Right ventricle myocardium inferior (tissue), 1 donor: ENCODE data around the gene RSF1. TPM values are rescaled to one million over a fixed set of nuclear protein-coding genes. Genes with fewer than 3 reads are reported as not detected.
"Not testable (repeated sequence)": the region's sequence is repeated elsewhere in the genome, so short reads cannot be mapped to it uniquely, and the experiment has no call there.

Experiments used
- ATAC-seq: fragments of 200-7000 bp; cut with Tn5 transposase; one replicate; pipeline ENCODE4 v1.9.1; 2020; ENCODE audit warnings: mild to moderate bottlenecking, moderate library complexity
- DNase-seq: peaks from one replicate; pipeline ENCODE4 v3.0.0; 2021; ENCODE audit errors: missing footprints
- intact Hi-C: fragments of 100-400 bp; cut with DNase I; formaldehyde crosslinking; loops from one replicate; pipeline ENCODE4 v1.11.0; 2022
- long read RNA-seq: library from polyadenylated mRNA; unstranded; transcript quantifications from one replicate; pipeline ENCODE4 v2.0.0, GENCODE V29; 2021
- total RNA-seq: library from RNA; stranded (reverse); fragmentation: NEBNext Ultra II Directional; extraction: Animal tissue kit (Norgen Biotek cat#: 25700); gene quantifications from one replicate; pipeline ENCODE4 v1.2.1, GENCODE V29; 2021
- donor health status: DM: no; HTN: yes; CAD: no; lungs with severe emphysema.

Gene RSF1, protein sequence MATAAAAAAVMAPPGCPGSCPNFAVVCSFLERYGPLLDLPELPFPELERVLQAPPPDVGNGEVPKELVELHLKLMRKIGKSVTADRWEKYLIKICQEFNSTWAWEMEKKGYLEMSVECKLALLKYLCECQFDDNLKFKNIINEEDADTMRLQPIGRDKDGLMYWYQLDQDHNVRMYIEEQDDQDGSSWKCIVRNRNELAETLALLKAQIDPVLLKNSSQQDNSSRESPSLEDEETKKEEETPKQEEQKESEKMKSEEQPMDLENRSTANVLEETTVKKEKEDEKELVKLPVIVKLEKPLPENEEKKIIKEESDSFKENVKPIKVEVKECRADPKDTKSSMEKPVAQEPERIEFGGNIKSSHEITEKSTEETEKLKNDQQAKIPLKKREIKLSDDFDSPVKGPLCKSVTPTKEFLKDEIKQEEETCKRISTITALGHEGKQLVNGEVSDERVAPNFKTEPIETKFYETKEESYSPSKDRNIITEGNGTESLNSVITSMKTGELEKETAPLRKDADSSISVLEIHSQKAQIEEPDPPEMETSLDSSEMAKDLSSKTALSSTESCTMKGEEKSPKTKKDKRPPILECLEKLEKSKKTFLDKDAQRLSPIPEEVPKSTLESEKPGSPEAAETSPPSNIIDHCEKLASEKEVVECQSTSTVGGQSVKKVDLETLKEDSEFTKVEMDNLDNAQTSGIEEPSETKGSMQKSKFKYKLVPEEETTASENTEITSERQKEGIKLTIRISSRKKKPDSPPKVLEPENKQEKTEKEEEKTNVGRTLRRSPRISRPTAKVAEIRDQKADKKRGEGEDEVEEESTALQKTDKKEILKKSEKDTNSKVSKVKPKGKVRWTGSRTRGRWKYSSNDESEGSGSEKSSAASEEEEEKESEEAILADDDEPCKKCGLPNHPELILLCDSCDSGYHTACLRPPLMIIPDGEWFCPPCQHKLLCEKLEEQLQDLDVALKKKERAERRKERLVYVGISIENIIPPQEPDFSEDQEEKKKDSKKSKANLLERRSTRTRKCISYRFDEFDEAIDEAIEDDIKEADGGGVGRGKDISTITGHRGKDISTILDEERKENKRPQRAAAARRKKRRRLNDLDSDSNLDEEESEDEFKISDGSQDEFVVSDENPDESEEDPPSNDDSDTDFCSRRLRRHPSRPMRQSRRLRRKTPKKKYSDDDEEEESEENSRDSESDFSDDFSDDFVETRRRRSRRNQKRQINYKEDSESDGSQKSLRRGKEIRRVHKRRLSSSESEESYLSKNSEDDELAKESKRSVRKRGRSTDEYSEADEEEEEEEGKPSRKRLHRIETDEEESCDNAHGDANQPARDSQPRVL (N-terminal part only)
- total RNA-seq, result 34.8 TPM
- long read RNA-seq, full-length matches to known transcripts, result 2 of 5 reads
- long read RNA-seq, partial matches to known transcripts, result 2 of 5 reads
- long read RNA-seq, other reads (novel, unspliced or antisense), result 1 of 5 reads

DNA sequence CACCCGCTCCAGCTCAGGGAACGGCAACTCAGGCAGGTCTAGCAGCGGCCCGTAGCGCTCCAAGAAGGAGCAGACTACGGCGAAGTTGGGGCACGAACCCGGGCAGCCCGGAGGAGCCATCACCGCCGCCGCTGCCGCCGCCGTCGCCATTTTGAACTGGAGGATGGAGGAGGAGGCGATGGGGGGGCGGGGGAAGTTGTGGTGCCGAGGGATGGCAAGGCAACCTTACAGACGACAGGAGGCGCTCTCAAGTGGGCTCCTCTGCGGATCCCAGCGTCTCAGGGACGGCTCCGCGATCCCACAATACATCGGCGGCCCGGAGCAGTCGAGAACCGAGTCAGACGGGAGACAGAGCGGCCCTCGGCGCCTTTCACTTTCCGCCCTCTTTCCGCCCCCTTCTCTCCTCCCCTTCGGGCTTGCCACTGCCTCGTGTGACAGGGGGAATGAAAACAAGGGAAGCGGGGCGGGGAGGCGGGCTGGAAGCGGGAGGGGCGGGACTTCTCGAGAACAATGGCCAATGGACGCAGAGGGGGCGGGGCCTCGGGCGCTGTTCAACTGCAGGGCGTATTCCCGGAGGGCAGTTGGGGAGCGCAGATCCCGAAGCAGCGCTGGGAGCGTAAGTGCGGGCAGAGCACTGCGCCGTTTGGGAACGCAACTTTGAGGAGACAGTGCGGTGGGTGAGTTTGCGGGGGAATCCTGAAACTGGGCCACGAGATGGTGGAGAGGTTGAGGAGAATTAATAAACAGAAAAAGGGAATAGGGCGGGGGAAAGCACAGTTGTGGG lies at the start of gene RSF1, which contains the start of gene AAMDC:
TSS of gene RSF1 (minus strand) at position 158 of the 784 bp plus-strand sequence. CDS start at position 150, 8 bp downstream.
TSS of gene AAMDC (plus strand) at position 580 of the 784 bp plus-strand sequence. CDS start 21,353 bp downstream, outside the sequence.
- ATAC-seq (peak; percentile 96), DNase-seq (peak; percentile 99)
- intact Hi-C loops, result loop anchor here (1.0 to 2.0 kb wide), 2 partner anchors 174 to 183 kb away; partner anchors contain the start of genes CLNS1A and INTS4

DNA sequence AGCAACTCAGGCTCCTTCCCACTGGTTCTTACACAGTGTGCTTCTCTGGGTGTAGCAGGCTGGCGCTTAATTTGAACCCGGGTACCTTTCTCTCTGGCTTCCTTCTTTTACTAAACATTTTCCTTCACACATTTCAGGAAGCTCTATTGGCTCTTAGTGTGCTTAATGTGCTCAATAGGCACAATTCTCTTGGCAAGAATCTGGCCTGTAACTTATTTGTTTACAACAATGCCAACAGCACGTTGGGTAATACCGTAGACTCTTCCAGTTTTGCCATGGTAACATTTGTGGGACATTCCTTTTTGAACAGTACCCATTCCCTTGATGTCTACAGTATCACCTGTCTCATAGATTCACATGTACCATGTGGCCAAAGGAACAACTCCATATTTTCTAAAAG lies 48.2 kb upstream of the RSF1 start:
- DNase-seq, result no peak
- intact Hi-C loops, result no loop called here
- ATAC-seq, result no peak

DNA sequence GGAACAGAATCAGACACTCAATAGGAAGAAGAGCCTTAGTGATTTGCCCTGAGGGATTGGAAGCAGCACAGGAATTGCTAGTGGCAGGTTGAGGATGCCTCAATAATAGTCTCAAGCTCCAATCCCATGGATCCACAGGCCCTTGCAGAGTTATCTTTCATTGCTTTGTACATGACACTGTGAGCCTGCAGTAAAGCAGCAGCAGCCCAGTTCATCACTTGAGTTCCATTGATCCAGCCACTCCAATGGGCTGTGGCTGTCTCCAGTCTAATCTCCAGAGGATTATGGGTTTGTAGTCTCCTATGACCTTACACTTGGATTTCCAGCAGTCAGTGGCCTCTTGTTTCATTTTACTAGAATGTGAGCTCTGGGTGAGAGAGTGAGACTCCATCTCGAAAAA lies 45.8 kb upstream of the RSF1 start:
- ATAC-seq (no peak), DNase-seq (no peak)
- intact Hi-C loops, result no loop called here

DNA sequence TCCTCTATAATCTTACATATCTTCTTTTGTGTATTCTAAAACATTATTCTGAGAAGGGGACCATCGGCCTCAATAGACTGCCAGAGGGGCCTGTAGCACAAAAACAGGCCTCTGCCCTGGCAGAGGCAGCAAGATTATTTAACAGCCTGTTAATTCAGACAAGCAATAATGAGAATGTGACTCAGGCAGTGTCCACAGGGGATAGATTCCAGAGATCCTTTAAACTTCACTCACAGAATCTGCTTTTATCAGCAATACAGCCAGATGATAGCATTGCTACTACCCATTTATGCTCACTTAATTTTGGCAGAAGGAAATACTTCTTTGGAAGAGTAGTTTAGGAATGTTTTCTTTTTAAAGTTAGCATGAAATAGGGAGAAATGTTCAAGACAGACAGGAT lies 45.3 kb upstream of the RSF1 start:
- intact Hi-C loops, result no loop called here
- ATAC-seq (no peak), DNase-seq (no peak)

DNA sequence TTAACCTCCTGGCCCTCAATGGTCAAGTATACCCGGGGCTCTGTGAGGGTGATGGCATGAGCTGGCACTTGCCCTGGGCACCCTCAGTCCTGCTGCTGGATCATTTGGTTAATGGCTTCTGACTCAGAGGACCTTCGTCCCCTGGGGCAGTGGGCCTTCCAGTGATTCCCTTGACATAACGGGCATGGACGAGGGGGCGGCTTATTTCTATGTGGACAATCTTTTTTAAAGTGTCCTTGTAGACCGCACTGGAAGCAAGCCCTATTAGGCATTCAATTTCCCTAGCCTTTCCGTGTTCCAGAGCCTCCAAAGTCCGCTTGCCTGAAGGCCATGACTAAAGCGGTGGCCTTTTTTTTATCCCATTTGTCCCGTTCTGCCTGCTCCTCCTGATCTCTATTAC lies 40.9 kb upstream of the RSF1 start:
- DNase-seq, intact Hi-C loops, ATAC-seq: not testable (repeated sequence)

DNA sequence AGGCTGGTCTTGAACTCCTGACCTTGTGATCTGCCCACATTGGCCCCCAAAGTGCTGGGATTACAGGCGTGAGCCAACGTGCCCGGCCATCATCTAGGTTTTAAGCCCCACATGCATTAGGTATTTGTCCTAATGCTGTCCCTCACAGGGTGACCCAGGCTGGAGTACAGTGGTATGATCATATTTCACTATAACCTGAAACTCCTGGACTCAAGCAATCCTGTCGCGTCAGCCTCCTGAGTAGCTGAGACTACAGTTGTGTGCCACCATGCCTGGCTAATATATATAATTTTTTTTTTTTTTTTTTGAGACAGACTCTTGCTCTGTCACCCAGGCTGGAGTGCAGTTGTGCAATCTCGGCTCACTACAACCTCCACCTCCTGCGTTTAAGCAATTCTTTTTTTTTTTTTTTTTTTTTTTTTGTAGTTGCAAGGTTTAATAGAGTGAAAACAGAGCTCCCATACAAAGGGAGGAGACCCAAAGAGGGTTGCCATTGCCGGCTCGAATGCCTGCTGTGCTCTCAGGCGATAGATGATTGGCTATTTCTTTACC lies 37.5 kb upstream of the RSF1 start:
- ATAC-seq, DNase-seq, intact Hi-C loops: not testable (repeated sequence)

DNA sequence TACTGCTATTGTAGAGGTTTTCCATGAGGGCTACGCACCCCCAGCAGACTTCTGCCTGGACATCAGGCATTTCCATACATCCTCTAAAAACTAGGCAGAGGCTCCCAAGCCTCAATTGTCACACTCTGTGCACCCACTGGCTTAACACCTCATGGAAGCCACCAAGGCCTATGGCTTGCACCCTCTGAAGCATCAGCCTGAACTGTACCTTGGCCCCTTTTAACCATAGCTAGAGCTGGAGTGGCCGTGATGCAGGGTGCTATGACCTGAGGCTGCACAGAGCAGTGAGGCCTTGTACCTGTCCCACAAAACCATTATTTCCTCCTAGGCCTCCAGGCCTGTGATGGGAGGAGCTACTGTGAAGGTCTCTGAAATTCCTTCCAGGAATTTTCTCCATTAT lies 34.3 kb upstream of the RSF1 start:
- DNase-seq (no peak), ATAC-seq (no peak)
- intact Hi-C loops, result no loop called here

DNA sequence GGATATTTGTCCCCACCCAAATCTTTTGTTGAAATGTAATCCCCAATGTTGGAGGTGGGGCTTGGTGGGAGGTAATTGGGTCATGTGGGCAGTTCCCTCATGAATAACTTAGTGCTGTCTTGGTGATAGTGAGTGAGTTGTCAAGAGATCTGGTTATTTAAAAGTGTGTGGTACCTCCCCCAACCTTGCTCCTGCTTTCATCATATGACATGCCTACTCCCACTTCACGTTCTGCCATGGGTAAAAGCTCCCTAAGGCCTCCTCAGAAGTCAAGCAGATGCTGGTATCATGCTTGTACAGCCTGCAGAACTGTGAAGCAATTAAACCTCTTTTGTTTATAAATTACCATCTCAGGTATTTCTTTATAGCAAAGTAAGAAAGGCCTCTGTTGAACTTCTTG lies 31.0 kb upstream of the RSF1 start:
- ATAC-seq (no peak), DNase-seq (no peak)
- intact Hi-C loops, result no loop called here

DNA sequence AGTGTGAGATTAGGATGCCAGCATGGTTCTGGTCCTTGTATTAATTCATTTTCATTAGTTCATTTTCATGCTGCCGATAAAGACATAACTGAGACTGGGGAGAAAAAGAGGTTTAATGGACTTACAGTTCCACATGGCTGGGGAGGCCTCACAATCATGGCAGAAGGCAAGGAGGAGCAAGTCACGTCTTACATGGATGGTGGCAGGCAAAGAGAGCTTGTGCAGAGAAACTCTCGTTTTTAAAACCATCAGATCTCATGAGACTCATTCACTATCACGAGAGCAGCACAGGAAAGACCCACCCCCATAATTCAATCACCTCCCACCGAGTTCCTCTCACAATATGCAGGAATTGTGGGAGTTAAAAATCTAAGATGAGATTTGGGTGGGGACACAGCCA lies 23.2 kb upstream of the RSF1 start:
- DNase-seq, intact Hi-C loops, ATAC-seq: not testable (repeated sequence)

DNA sequence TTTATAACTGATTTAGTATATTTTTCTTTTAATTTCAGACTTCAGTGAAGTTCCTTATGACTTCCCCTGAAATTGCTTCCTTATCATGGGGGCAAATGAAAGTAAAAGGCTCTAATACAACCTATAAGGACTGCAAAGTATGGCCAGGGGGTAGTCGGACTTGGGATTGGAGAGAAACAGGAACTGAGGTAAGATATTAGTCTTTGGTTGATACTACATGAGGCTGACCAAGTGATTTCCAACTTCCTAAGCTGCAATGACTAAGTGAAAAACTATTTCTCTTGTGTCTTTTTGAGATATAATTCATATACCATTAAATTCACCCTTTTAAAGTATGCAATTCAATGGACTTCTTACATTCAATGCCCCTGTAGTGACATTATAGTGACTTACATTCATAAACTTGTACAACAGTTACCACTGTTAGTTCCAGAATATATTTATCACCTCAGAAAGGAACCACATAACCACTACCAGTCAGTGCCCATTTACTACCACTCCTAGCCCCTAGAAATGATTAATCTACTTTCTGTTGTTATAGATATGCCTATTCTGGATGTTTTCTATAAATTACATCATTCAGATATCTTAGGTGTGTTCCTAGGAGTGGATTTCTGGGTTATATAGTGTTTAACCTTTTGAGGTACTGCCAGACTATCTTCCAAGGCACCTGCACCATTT lies 22.1 kb upstream of the RSF1 start:
- ATAC-seq, result no peak
- no peak for DNase-seq
- intact Hi-C loops, result no loop called here

DNA sequence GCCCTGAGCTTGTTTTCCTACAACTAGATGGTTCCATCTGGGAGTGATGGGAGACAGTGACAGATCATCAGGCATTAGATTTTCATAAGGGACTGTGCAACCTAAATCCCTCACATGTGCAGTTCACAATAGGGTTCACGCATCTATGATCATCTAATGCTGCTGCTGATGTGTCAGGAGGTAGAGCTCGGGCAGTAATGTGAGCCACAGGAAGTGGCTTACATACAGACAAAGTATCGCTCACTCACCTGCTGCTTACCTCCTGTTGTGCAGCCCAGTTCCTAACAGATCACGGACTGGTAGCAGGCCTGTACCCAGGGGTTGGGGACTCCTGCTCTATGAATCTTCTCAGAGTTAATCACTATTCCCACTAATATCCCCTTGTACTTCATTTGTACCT lies 12.8 kb upstream of the RSF1 start:
- intact Hi-C loops, result no loop called here
- ATAC-seq, result no peak
- DNase-seq, result no peak

DNA sequence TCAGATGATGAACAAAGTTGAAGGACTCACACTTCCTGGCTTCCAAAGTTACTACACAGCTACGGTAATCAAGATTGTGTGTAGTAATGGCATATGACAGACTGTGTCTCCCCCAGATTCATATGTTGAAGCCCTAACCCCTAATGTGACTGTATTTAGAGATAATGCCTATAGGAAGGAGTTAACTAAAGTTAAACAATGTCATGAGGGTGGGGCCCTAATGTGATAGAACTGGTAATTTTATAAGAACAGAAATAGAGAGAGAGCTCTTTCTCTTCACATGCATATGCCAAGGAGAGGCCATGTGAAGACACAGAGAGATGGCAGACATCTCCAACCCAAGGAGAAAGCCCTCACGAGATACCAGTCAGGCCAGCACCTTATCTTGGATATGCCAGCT lies 8.4 kb upstream of the RSF1 start:
- intact Hi-C loops, result no loop called here
- DNase-seq (no peak), ATAC-seq (no peak)

DNA sequence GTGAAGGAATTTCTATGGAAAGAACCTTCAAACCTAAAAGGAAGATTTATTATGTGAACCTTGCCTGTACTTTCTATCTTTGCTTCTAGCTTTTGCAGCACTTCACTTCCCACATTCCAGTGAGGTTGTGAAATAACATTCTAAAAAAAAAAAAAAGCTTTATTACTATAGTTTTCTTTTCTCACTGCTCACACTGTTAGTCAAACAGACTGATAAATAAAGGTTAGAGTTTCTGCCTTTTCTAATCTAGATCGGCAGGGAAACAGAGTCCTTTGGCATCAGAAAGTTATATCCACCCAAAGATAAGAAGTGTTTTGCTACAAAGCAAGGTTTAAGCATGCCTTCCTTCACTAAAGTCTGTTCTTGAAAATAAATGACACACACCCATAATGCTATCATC lies 3.3 kb upstream of the RSF1 start:
- no peak for DNase-seq
- intact Hi-C loops, result loop anchor here (2.0 kb wide), 1 partner anchor 75 kb away; no protein-coding TSS in a partner anchor
- no peak for ATAC-seq

DNA sequence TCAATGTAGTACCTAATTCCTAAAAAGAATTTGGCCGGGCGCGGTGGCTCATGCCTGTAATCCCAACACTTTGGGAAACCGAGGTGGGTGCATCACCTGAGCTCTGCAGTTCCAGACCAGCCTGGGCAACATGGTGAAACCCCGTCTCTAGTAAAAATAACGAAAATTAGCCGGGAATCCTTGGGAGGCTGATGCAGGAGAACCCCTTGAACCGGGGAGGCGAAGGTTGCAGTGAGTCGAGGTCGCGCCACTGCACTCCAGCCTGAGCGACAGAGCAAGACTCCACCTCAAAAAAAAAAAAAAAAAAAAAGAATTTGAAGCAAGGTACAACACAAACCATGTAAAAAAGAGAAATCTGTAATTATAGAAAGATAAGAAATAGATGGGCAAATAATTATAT lies 1.6 kb upstream of the RSF1 start:
- DNase-seq, result not testable (repeated sequence)
- intact Hi-C loops, result loop anchor here (2.0 kb wide), 1 partner anchor 73 kb away; no protein-coding TSS in a partner anchor

DNA sequence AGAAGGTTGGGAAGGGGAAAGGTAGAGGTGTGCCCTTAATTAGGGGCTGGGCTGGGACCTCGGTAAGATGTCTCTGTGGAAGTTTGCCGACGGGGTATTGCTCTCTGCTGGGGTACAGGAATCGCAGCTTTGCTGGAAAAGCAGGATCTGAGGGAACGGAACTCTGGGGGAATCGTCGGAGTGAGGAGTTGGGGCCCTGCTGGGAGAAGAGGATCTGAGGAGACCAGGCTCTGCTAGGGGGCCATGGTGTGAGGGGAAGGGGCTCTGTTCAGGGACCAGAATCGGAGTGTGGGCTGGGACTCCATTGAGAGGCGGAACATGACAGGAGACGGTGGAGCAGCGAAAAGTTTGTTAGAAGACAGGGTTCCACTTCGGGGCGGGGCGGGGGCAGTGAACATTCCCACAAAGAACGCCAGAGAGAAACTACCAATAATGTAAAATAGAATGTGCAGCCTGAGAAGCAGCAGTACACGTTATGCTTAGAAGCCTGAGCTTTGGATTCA lies 878 bp upstream of the RSF1 start:
- no peak for ATAC-seq
- intact Hi-C loops, result loop anchor here (1.0 to 2.0 kb wide), 2 partner anchors 173 to 184 kb away; partner anchors contain the start of genes CLNS1A and INTS4
- no peak for DNase-seq

More for the DNA sequence above, 1.6 kb upstream of the RSF1 start:
- ATAC-seq, result not testable (repeated sequence)

DNA sequence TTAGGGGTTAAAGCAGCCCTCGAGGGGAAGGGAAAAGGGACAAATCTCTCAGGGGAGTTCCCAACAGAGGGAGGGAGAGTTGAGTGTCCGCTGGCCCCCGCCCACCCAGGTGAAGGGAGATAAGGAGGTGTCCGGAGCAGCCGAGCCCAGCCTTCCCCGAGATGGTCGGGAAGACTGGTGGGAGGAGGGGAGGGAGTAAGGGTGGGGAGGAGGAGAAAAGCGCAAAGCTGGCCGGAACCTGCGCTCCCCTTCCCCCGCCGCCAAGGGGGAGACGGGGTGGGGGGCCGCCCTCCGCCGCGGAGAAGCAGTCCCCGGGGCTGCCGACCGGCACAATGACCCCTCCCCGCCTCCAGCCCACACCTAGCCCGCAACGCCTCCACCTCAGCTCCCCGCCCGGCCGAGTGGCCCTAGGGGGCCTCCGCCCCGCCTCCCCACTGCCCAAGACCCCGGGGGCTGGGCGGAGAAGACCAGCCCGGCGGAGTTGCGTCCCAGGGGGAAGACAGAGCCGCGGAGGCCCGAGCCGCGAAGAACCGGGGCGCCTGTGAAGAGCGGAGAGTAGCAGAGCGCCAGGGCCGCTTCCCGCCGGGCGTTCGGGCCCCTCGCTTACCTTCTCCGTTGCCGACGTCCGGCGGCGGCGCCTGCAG lies 479 bp downstream of the RSF1 start:
- DNase-seq, result no peak
- peak; percentile 18 for ATAC-seq
- intact Hi-C loops, result loop anchor here (2.0 kb wide), 1 partner anchor 175 kb away; the partner anchor contains the start of gene INTS4
